ENCODE measurements around the gene OMA1.

OMA1 gene

DNA sequence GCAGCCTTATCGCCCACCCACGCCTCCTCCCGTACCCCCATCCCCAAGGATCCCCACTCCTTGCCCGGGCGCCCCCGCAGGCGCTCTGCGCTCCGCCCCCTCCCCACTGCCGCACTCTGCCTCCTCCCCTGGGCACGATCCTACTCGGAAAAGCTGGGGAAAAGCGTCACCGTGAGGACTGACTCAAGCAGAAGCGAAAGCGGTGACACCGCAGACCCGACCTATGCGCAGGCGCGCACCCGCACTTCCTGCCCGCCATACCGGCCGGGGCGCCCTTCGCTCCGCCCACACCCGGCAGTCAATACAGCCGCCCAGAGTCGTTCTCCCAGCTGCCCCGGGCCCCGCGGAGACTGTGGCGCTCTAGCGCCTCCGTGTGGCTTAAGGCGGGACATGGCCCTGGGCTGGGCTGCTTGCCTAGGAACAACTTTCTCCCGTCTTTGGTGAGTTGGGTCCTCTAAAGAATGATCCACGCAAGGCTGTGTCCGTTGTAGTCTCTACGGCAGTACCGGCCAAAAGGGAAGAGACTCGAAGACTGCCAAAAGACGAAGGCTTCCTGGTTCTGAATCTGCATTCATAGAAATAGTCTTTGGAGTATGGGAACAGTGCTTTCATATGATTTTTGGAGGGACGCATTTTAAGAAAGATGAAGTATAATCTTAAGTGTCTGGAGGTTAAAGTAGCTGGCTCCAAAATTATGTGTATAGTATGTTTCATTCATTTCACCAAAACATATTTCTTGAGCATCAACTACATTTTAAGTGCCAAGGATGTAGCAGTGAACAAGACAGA, at the start of gene OMA1:
TSS of gene OMA1 (minus strand) at position 207 of the 789 bp plus-strand sequence. CDS start 7,432 bp downstream, outside the sequence.
- DNase-seq (ENCODE audit: extremely low spot score): peak; percentile 100
- ChIA-PET CTCF (interaction anchor here (0.9 kb wide), 1 partner anchor 9 kb away, joined by 3 read pairs; no protein-coding TSS in a partner anchor), POLR2A (interaction anchor here (0.6 to 0.7 kb wide), 2 partner anchors 32 to 383 kb away, joined by 3 to 4 read pairs; no protein-coding TSS in a partner anchor)
- TF ChIP-seq ELF4 (IDR thresholded peaks at IDR 0.05): peak; percentile 68; the same call in 1 of the 2 replicates
- 0 out of 2 replicates have a peak, but pooled peaks have one; percentile 11 for TF ChIP-seq L3MBTL2 (conservative IDR thresholded peaks at IDR 0.05)
- no peak for TF ChIP-seq TARDBP (IDR thresholded peaks at IDR 0.05)
- TF ChIP-seq SUZ12 (IDR thresholded peaks at IDR 0.05): no peak
- TF ChIP-seq ARNT (IDR thresholded peaks at IDR 0.05): no peak; the same call in 1 of the 2 replicates

DNA sequence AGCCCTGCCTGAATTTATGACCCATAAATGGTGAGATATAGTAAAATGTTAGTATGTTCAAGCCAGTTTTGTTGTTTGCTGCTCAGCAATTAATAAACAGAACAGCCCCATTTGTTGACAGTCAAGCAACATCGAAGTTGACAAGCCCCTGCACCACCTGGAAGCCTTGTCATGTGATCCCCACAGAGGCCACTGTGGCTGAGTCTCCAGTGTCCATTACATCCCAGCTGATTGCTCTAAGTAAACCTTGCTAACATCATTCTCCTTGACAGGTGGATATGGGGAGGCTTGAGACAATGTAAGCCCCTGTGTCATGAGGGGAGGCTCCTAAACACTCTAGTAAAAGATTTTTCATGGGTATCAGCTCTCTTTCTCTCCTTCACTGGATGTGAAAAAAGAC, 48.0 kb upstream of the OMA1 start:
- POLR2A ChIA-PET: no interaction called here
- no peak for TF ChIP-seq ARNT (IDR thresholded peaks at IDR 0.05)
- TF ChIP-seq CTBP1 (IDR thresholded peaks at IDR 0.05; ENCODE audit: borderline replicate concordance): no peak
- no peak for TF ChIP-seq TARDBP (IDR thresholded peaks at IDR 0.05)
- no peak for TF ChIP-seq NFRKB (IDR thresholded peaks at IDR 0.05)
- CTCF ChIA-PET: no interaction called here
- DNase-seq (ENCODE audit: extremely low spot score): no peak

- no peak for DNase-seq (ENCODE audit: extremely low spot score)
- TF ChIP-seq L3MBTL2 (conservative IDR thresholded peaks at IDR 0.05) (no peak), ARNT (IDR thresholded peaks at IDR 0.05) (no peak), SP1 (IDR thresholded peaks at IDR 0.05) (no peak), NFRKB (IDR thresholded peaks at IDR 0.05) (no peak), FOXM1 (IDR thresholded peaks at IDR 0.05; ENCODE audit: borderline replicate concordance) (no peak), LEF1 (IDR thresholded peaks at IDR 0.05; ENCODE audit: borderline replicate concordance) (no peak), CTBP1 (IDR thresholded peaks at IDR 0.05; ENCODE audit: borderline replicate concordance) (no peak), TARDBP (IDR thresholded peaks at IDR 0.05) (no peak), ZNF384 (IDR thresholded peaks at IDR 0.05) (no peak), BHLHE40 (IDR thresholded peaks at IDR 0.05; ENCODE audit: borderline replicate concordance) (no peak), HDGF (IDR thresholded peaks at IDR 0.05; ENCODE audit: borderline replicate concordance) (no peak), SUZ12 (IDR thresholded peaks at IDR 0.05) (no peak), FOXK2 (IDR thresholded peaks at IDR 0.05) (no peak), ELF4 (IDR thresholded peaks at IDR 0.05) (no peak), FOXA1 (IDR thresholded peaks at IDR 0.05) (no peak)
- TF ChIP-seq, protein P1, sequence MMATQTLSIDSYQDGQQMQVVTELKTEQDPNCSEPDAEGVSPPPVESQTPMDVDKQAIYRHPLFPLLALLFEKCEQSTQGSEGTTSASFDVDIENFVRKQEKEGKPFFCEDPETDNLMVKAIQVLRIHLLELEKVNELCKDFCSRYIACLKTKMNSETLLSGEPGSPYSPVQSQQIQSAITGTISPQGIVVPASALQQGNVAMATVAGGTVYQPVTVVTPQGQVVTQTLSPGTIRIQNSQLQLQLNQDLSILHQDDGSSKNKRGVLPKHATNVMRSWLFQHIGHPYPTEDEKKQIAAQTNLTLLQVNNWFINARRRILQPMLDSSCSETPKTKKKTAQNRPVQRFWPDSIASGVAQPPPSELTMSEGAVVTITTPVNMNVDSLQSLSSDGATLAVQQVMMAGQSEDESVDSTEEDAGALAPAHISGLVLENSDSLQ (IDR thresholded peaks at IDR 0.05): no peak
- ChIA-PET POLR2A (no interaction called here), CTCF (no interaction called here)
Observed at GRCh38 chr1:58592522-58593134, 46.1 kb upstream of the OMA1 start.

GRCh38 chr1:58591806-58592205, 45.3 kb upstream of the OMA1 start:
- no peak for TF ChIP-seq L3MBTL2 (conservative IDR thresholded peaks at IDR 0.05)
- TF ChIP-seq LEF1 (IDR thresholded peaks at IDR 0.05; ENCODE audit: borderline replicate concordance): no peak
- TF ChIP-seq NFRKB (IDR thresholded peaks at IDR 0.05): no peak
- TF ChIP-seq ARNT (IDR thresholded peaks at IDR 0.05): no peak
- TF ChIP-seq, protein P1 (IDR thresholded peaks at IDR 0.05): no peak
- TF ChIP-seq FOXA1 (IDR thresholded peaks at IDR 0.05): no peak
- TF ChIP-seq FOXK2 (IDR thresholded peaks at IDR 0.05): no peak
- no peak for TF ChIP-seq HDGF (IDR thresholded peaks at IDR 0.05; ENCODE audit: borderline replicate concordance)
- TF ChIP-seq TARDBP (IDR thresholded peaks at IDR 0.05): no peak
- no peak for TF ChIP-seq BHLHE40 (IDR thresholded peaks at IDR 0.05; ENCODE audit: borderline replicate concordance)
- no peak for TF ChIP-seq CTBP1 (IDR thresholded peaks at IDR 0.05; ENCODE audit: borderline replicate concordance)
- TF ChIP-seq SP1 (IDR thresholded peaks at IDR 0.05): no peak
- TF ChIP-seq ZNF384 (IDR thresholded peaks at IDR 0.05): no peak
- TF ChIP-seq SUZ12 (IDR thresholded peaks at IDR 0.05): no peak
- TF ChIP-seq FOXM1 (IDR thresholded peaks at IDR 0.05; ENCODE audit: borderline replicate concordance): no peak
- ChIA-PET CTCF (no interaction called here), POLR2A (no interaction called here)
- no peak for DNase-seq (ENCODE audit: extremely low spot score)

- ChIA-PET CTCF (interaction anchor here (0.5 to 0.9 kb wide), 2 partner anchors 68 to 202 kb away, joined by 3 to 4 read pairs; no protein-coding TSS in a partner anchor), POLR2A (no interaction called here)
- no peak for DNase-seq (ENCODE audit: extremely low spot score)
- TF ChIP-seq SP1 (IDR thresholded peaks at IDR 0.05) (no peak), NFRKB (IDR thresholded peaks at IDR 0.05) (no peak), TARDBP (IDR thresholded peaks at IDR 0.05) (no peak), FOXK2 (IDR thresholded peaks at IDR 0.05) (no peak), FOXM1 (IDR thresholded peaks at IDR 0.05; ENCODE audit: borderline replicate concordance) (no peak), FOXA1 (IDR thresholded peaks at IDR 0.05) (no peak), ARNT (IDR thresholded peaks at IDR 0.05) (no peak), LEF1 (IDR thresholded peaks at IDR 0.05; ENCODE audit: borderline replicate concordance) (no peak), SUZ12 (IDR thresholded peaks at IDR 0.05) (no peak), L3MBTL2 (conservative IDR thresholded peaks at IDR 0.05) (no peak), HDGF (IDR thresholded peaks at IDR 0.05; ENCODE audit: borderline replicate concordance) (no peak), ZNF384 (IDR thresholded peaks at IDR 0.05) (no peak)
- TF ChIP-seq, protein P1 (IDR thresholded peaks at IDR 0.05): no peak
Observed at GRCh38 chr1:58590019-58590418, 43.5 kb upstream of the OMA1 start.

DNA sequence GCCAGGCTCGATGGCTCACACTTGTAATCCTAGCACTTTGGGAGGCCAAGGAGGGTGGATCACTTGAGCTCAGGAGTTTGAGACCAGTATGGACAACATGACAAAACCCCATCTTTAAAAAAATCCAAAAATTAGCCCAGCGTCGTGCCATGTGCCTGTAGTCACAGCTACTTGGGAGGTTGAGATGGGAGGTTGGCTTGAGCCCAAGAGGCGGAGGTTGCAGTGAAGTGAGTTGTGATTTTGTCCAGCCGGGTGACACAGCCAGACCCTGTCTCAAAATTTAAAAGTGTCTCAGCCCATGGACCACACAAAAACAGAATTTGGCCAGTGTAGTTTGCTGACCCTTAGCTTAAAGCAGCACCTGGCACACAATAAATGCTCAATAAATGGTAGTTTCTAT, 41.9 kb upstream of the OMA1 start:
- CTCF ChIA-PET: no interaction called here
- TF ChIP-seq FOXM1 (IDR thresholded peaks at IDR 0.05; ENCODE audit: borderline replicate concordance): no peak
- no peak for TF ChIP-seq L3MBTL2 (conservative IDR thresholded peaks at IDR 0.05)
- TF ChIP-seq LEF1 (IDR thresholded peaks at IDR 0.05; ENCODE audit: borderline replicate concordance): no peak
- TF ChIP-seq ARNT (IDR thresholded peaks at IDR 0.05): no peak
- no peak for TF ChIP-seq SP1 (IDR thresholded peaks at IDR 0.05)
- no peak for TF ChIP-seq ELF4 (IDR thresholded peaks at IDR 0.05)
- no peak for TF ChIP-seq ZNF384 (IDR thresholded peaks at IDR 0.05)
- no peak for TF ChIP-seq TARDBP (IDR thresholded peaks at IDR 0.05)
- no peak for TF ChIP-seq SUZ12 (IDR thresholded peaks at IDR 0.05)
- TF ChIP-seq NFRKB (IDR thresholded peaks at IDR 0.05): no peak
- no peak for TF ChIP-seq CTBP1 (IDR thresholded peaks at IDR 0.05; ENCODE audit: borderline replicate concordance)
- TF ChIP-seq HDGF (IDR thresholded peaks at IDR 0.05; ENCODE audit: borderline replicate concordance): no peak
- POLR2A ChIA-PET: no interaction called here
- DNase-seq (ENCODE audit: extremely low spot score): no peak
